MM.1S (cell line): ENCODE results near the gene LVRN.

Source experiments
- CTCF ChIP-seq: fragments of 300-600 bp; sonication (generic); IDR thresholded peaks from 2 replicates; pipeline ENCODE4 v1.5.1; 2016; ENCODE audit warnings: antibody characterized with exemption, low read length, mixed read lengths
- EZH2 ChIP-seq: fragments of 300-600 bp; sonication (generic); optimal IDR thresholded peaks from 2 replicates; pipeline ENCODE3; 2017; ENCODE audit warnings: low read depth, mild to moderate bottlenecking, antibody characterized with exemption, low read length, mixed read lengths
- EZH2phosphoT487 ChIP-seq: fragments of 300-600 bp; sonication (generic); IDR thresholded peaks from 2 replicates; pipeline ENCODE4 v1.6.1; 2018; ENCODE audit warnings: antibody characterized with exemption, low read length

- TF ChIP-seq CTCF (no peak), EZH2phosphoT487 (no peak), EZH2 (no peak)
Measured at GRCh38 chr5:116023619-116024018, 61.3 kb downstream of the LVRN start.
